ENCODE results near the gene GLIS2.

Gene GLIS2

GRCh38 chr16:4354512-4355409 is 38.9 kb downstream of the GLIS2 start:
- no peak for DNase-seq

GRCh38 chr16:4356820-4357219 is 41.0 kb downstream of the GLIS2 start:
- DNase-seq: no peak

GRCh38 chr16:4358236-4358635 is 42.4 kb downstream of the GLIS2 start:
- no peak for DNase-seq

GRCh38 chr16:4358831-4359561 is 43.1 kb downstream of the GLIS2 start:
- peak; percentile 30 for DNase-seq

GRCh38 chr16:4359914-4360313 is 44.0 kb downstream of the GLIS2 start:
- no peak for DNase-seq

GRCh38 chr16:4360538-4361021 is 44.7 kb downstream of the GLIS2 start:
- DNase-seq: no peak

GRCh38 chr16:4361033-4361943 is 45.4 kb downstream of the GLIS2 start:
- no peak for DNase-seq

- DNase-seq: no peak
Observed at GRCh38 chr16:4361944-4362311, 46.1 kb downstream of the GLIS2 start.

- no peak for DNase-seq
Observed at GRCh38 chr16:4362476-4363135, 46.7 kb downstream of the GLIS2 start.

GRCh38 chr16:4364196-4365013 is 48.5 kb downstream of the GLIS2 start:
- DNase-seq: no peak

GRCh38 chr16:4365014-4365406 is 49.1 kb downstream of the GLIS2 start:
- DNase-seq: no peak

GRCh38 chr16:4365615-4366014 is 49.7 kb downstream of the GLIS2 start:
- DNase-seq: no peak

- DNase-seq: no peak
Observed at GRCh38 chr16:4366016-4366415, 50.1 kb downstream of the GLIS2 start.

- no peak for DNase-seq
Observed at GRCh38 chr16:4367393-4367856, 51.6 kb downstream of the GLIS2 start.

GRCh38 chr16:4369007-4369733 is 53.3 kb downstream of the GLIS2 start:
- peak; percentile 54 for DNase-seq

GRCh38 chr16:4370151-4370550 is 54.3 kb downstream of the GLIS2 start:
- no peak for DNase-seq

- DNase-seq: peak; percentile 73
Observed at GRCh38 chr16:4370570-4371356, 54.9 kb downstream of the GLIS2 start.

- DNase-seq: peak; percentile 63
Observed at GRCh38 chr16:4371357-4372000, 55.6 kb downstream of the GLIS2 start, which contains the start of gene VASN. VASN (plus strand) TSS chr16:4371848; CDS start chr16:4380878, 9,030 bp downstream.

GRCh38 chr16:4372001-4372577 is 56.2 kb downstream of the GLIS2 start:
- DNase-seq: peak; percentile 39

All from HCEC 1CT (cell line).